Activated T-helper 2 cell treated with anti-CD3 and anti-CD28 coated beads, Interferon-gamma antibody, Interleukin-2, Interleukin-4, amounts not matched to agents 10 μg/mL and 5 μg/mL and 100 μg/mL, durations not matched to agents 14 hours and 24 hours and 36 hours (primary cell): ENCODE results near the gene MICAL2. TPM values are rescaled to one million over a fixed set of nuclear protein-coding genes. Genes with fewer than 3 reads are reported as not detected.

Experiments
- DNase-seq: peaks from one replicate; pipeline ENCODE4 v3.0.0; 2021; ENCODE audit warnings: low spot score
- H3K27ac Mint-ChIP-seq: one replicate; pipeline ENCODE4 v1.8.0; 2021; ENCODE audit warnings: mixed read lengths
- H3K27me3 Mint-ChIP-seq: one replicate; pipeline ENCODE4 v1.8.0; 2021; ENCODE audit warnings: low read depth, mixed read lengths
- H3K36me3 Mint-ChIP-seq: one replicate; pipeline ENCODE4 v1.8.0; 2021; ENCODE audit warnings: low read depth, mixed read lengths
- H3K4me1 Mint-ChIP-seq: one replicate; pipeline ENCODE4 v1.8.0; 2021; ENCODE audit warnings: low read depth, mixed read lengths
- H3K4me3 Mint-ChIP-seq: one replicate; pipeline ENCODE4 v1.8.0; 2021; ENCODE audit warnings: low read depth, mild to moderate bottlenecking, moderate library complexity, mixed read lengths
- H3K9me3 Mint-ChIP-seq: one replicate; pipeline ENCODE4 v1.8.0; 2021; ENCODE audit warnings: mixed read lengths
- intact Hi-C: fragments of 100-400 bp; cut with micrococcal nuclease; formaldehyde crosslinking; loops from one replicate; pipeline ENCODE4 v1.15.1; 2023
- total RNA-seq: library from RNA; stranded (reverse); gene quantifications from 2 replicates; pipeline ENCODE4 v1.2.3, GENCODE V29; 2022

The MICAL2 gene
- total RNA-seq, 1 donor from 2014 or later: 736 TPM

GRCh38 chr11:12278766-12279671 is 168.6 kb downstream of the MICAL2 start:
- Mint-ChIP-seq H3K36me3 (no peaks in the 10 kb centered on the region), H3K27ac (no peak overlapping the region), H3K27me3 (no peaks in the 10 kb centered on the region), H3K9me3 (no peaks in the 10 kb centered on the region), H3K4me1 (peaks cover 20% of the 10 kb centered on the region), H3K4me3 (no peak overlapping the region)
- intact Hi-C loops: no loop called here
- DNase-seq: no peak

DNA sequence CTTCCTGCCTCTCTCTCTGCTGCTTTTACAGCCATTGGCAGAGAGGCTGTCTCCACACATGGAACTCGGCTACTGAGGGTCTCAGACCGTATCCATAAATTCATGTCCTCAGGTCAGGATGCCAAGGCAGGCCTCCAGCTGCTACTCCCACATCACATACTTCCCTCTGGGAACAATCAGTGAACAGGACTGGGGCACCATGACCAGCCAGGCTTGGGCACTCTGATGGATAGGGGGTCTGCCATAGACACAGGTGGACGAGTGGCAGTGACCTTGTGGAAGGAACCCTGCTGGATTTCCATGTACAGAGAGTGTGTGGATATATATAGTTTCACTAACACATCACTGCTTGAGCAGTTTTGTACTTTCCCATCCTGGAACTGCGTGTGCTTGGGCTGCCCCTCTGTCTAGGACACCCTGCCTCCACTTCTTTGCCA is 169.3 kb downstream of the MICAL2 start:
- H3K4me3 Mint-ChIP-seq: no peak overlapping the region
- DNase-seq: no peak
- no peaks in the 10 kb centered on the region for H3K27me3 Mint-ChIP-seq
- H3K4me1 Mint-ChIP-seq: peaks cover 20% of the 10 kb centered on the region
- intact Hi-C loops: loop anchor here (5.0 to 10.0 kb wide), 3 partner anchors 42 to 345 kb away; no protein-coding TSS in a partner anchor
- H3K27ac Mint-ChIP-seq: peak overlapping the region; percentile 60
- H3K36me3 Mint-ChIP-seq: no peaks in the 10 kb centered on the region
- no peaks in the 10 kb centered on the region for H3K9me3 Mint-ChIP-seq

DNA sequence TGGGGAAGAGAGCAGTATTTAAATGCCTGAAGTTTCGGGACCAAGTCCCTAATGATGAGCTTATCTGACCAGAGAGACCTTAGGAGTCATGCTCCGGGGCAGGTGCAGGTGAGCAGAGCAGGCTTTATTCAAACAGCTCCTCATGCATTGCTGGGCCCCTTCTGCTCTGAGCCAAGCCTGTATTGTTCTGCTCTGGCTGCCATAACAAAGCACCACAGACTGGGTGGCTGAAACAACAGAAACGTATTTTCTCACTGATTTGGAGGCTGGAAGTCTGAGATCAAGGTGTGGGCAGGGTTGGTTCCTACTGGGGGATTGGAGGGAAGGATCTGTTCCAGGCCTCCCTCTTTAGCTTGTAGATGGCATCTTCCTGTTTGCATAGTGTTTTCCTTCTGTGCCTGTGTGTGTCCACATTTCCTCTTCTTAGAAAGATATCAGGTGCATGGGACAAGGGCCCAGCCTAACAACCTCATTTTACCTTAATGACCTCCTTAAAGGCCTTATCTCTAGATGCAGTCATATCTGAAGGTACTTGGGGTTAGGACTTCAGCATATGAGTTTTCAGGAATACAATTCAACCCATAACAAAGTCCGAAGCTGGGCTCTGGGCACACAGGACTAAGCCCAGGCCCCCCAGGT is 169.9 kb downstream of the MICAL2 start:
- H3K27me3 Mint-ChIP-seq: no peaks in the 10 kb centered on the region
- no peaks in the 10 kb centered on the region for H3K36me3 Mint-ChIP-seq
- no peaks in the 10 kb centered on the region for H3K9me3 Mint-ChIP-seq
- intact Hi-C loops: loop anchor here (5.0 to 10.0 kb wide), 3 partner anchors 43 to 346 kb away; no protein-coding TSS in a partner anchor
- no peak for DNase-seq
- H3K4me1 Mint-ChIP-seq: peaks cover 20% of the 10 kb centered on the region
- peak overlapping the region; percentile 60 for H3K27ac Mint-ChIP-seq
- no peak overlapping the region for H3K4me3 Mint-ChIP-seq

GRCh38 chr11:12280838-12281565 is 170.6 kb downstream of the MICAL2 start:
- Mint-ChIP-seq H3K27ac (peak overlapping the region; percentile 77), H3K27me3 (no peaks in the 10 kb centered on the region), H3K9me3 (no peaks in the 10 kb centered on the region), H3K4me3 (no peak overlapping the region), H3K36me3 (no peaks in the 10 kb centered on the region), H3K4me1 (peaks cover 20% of the 10 kb centered on the region)
- no peak for DNase-seq
- intact Hi-C loops: loop anchor here (1.0 to 10.0 kb wide), 4 partner anchors 44 to 346 kb away; no protein-coding TSS in a partner anchor

- H3K27me3 Mint-ChIP-seq: no peaks in the 10 kb centered on the region
- no peaks in the 10 kb centered on the region for H3K36me3 Mint-ChIP-seq
- DNase-seq: peak; percentile 60
- peak overlapping the region; percentile 74 for H3K27ac Mint-ChIP-seq
- no peaks in the 10 kb centered on the region for H3K9me3 Mint-ChIP-seq
- H3K4me3 Mint-ChIP-seq: no peak overlapping the region
- peaks cover 20% of the 10 kb centered on the region for H3K4me1 Mint-ChIP-seq
- intact Hi-C loops: loop anchor here (1.0 to 10.0 kb wide), 4 partner anchors 45 to 347 kb away; no protein-coding TSS in a partner anchor
Observed at GRCh38 chr11:12281571-12282478, 171.4 kb downstream of the MICAL2 start.

DNA sequence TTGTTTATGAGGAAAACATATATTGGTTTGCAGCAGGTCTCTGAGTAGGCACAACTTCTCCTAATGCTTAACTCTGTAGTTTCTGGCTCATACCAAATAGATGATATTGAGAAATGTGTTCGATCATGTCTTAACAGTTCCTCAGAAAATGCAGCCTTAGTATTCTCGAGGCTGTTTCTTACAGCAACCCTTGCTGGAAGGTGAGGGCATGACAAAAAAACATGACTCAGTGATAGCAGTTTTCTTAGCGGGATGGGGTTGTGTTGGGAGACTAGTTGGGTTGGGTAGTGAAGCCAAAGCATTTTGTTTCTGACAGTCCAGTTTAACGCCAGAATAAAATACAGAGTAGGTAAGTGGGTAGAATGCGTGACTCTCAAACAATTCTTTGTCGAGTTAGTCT is 172.3 kb downstream of the MICAL2 start:
- Mint-ChIP-seq H3K27me3 (no peaks in the 10 kb centered on the region), H3K36me3 (no peaks in the 10 kb centered on the region), H3K9me3 (no peaks in the 10 kb centered on the region), H3K4me3 (no peak overlapping the region), H3K4me1 (peaks cover 22% of the 10 kb centered on the region), H3K27ac (no peak overlapping the region)
- no peak for DNase-seq
- intact Hi-C loops: loop anchor here (5.0 to 10.0 kb wide), 3 partner anchors 45 to 348 kb away; no protein-coding TSS in a partner anchor

DNA sequence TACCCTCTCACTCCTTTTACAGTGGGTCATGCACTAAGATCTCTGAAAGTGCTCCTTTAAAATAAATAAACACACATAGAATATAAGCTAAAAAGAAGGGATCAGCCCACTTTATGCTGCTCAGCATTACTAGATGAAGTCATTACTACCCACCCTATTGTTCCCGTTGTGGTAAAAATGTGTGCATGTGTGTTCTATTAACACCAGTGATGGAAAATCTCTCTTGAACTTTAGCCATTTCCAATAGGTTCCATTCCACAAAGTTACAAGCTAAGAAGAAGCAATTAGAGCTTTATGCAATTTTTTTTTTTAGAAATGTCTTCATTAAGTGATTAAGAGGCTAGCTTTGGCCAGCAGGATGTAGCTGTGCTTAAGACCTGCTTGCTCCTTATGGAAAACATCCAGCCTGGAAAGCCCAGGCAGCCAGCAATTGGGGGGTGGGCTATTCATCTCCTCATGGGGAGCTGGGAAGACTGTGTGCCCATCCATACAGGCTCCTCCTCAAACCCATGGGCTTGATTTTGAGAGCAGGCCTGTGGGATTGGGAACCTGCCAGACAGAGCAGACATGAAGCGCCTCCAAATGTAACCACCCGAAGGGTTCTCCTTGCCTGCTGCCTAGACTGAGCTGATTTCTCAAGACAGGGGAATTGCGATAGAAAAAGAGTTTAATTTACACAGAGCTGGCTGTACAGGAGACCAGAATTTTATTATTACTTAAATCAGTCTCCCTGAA is 174.1 kb downstream of the MICAL2 start:
- H3K36me3 Mint-ChIP-seq: no peaks in the 10 kb centered on the region
- H3K4me3 Mint-ChIP-seq: no peak overlapping the region
- no peak for DNase-seq
- peaks cover 22% of the 10 kb centered on the region for H3K4me1 Mint-ChIP-seq
- H3K27ac Mint-ChIP-seq: no peak overlapping the region
- no peaks in the 10 kb centered on the region for H3K27me3 Mint-ChIP-seq
- no peaks in the 10 kb centered on the region for H3K9me3 Mint-ChIP-seq
- intact Hi-C loops: loop anchor here (5.0 to 10.0 kb wide), 3 partner anchors 47 to 350 kb away; no protein-coding TSS in a partner anchor

DNA sequence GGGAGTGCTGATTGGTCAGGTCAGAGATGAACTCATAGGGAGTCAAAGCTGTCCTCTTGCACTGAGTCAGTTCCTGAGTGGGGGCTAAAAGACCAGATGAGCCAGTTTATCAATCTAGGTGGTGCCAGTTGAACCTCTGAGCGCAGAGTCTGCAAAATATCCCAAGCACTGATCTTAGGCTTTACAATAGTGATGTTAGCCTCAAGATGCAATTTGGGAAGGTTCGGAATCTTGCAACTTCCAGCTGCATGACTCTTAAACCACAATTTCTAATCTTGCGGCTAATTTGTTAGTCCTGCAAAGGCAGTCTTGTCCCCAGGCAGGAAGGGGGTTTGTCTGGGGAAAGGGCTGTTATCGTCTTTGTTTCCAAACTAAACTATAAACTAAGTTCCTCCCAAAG is 174.7 kb downstream of the MICAL2 start:
- Mint-ChIP-seq H3K27me3 (no peaks in the 10 kb centered on the region), H3K27ac (no peak overlapping the region), H3K36me3 (no peaks in the 10 kb centered on the region), H3K4me1 (peaks cover 21% of the 10 kb centered on the region), H3K9me3 (no peaks in the 10 kb centered on the region), H3K4me3 (no peak overlapping the region)
- intact Hi-C loops: loop anchor here (10.0 kb wide), 1 partner anchor 350 kb away; no protein-coding TSS in a partner anchor
- no peak for DNase-seq

- Mint-ChIP-seq H3K36me3 (no peaks in the 10 kb centered on the region), H3K27me3 (no peaks in the 10 kb centered on the region)
- intact Hi-C loops: loop anchor here (10.0 kb wide), 1 partner anchor 351 kb away; no protein-coding TSS in a partner anchor
Observed at GRCh38 chr11:12285811-12286222, 175.4 kb downstream of the MICAL2 start.

DNA sequence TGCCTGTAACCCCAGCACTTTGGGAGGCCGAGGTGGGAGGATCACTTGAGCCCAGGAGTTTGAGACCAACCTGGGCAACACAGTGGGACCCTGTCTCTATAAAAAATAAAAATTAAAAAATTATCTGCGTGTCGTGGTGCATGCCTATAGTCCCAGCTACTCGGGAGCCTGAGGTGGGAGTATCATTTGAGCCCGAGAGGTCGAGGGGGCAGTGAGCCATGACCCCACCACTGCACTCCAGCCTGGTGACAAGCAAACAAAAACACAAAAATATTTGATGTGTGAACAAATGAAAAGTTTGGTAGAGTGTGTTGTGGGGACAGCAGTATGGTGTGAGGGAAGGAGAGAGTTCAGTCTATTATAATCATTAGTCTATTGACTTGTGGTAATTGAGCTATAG is 176.2 kb downstream of the MICAL2 start:
- Mint-ChIP-seq H3K27ac (no peak overlapping the region), H3K9me3 (no peaks in the 10 kb centered on the region), H3K27me3 (no peaks in the 10 kb centered on the region), H3K4me1 (peaks cover 14% of the 10 kb centered on the region), H3K4me3 (no peak overlapping the region), H3K36me3 (no peaks in the 10 kb centered on the region)
- DNase-seq: no peak
- intact Hi-C loops: loop anchor here (10.0 kb wide), 1 partner anchor 352 kb away; no protein-coding TSS in a partner anchor

More at GRCh38 chr11:12285811-12286222, 175.4 kb downstream of the MICAL2 start:
- Mint-ChIP-seq H3K27ac (no peak overlapping the region), H3K4me1 (peaks cover 17% of the 10 kb centered on the region), H3K4me3 (no peak overlapping the region), H3K9me3 (no peaks in the 10 kb centered on the region)
- no peak for DNase-seq

DNA sequence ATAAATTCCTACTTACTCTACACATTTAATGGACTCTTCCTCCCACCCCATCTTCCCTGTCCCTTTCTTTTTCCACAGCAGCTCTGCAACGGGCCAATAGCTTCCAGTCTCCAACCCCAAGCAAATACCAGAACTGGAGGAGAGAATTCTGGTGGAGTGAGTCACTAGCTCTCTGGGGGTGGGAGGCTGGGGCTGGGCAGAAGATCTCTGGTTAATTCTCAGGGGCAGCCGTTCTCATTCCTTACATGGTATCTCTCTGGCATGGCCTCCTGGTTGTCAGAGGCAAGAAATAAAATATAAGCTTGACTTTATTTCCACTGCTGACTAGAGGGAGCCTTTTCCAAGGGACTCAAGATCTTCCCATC is 176.6 kb downstream of the MICAL2 start:
- peaks cover 10% of the 10 kb centered on the region for H3K4me1 Mint-ChIP-seq
- intact Hi-C loops: loop anchor here (10.0 kb wide), 1 partner anchor 352 kb away; no protein-coding TSS in a partner anchor
- no peak overlapping the region for H3K4me3 Mint-ChIP-seq
- no peaks in the 10 kb centered on the region for H3K27me3 Mint-ChIP-seq
- no peaks in the 10 kb centered on the region for H3K9me3 Mint-ChIP-seq
- DNase-seq: no peak
- no peak overlapping the region for H3K27ac Mint-ChIP-seq
- no peaks in the 10 kb centered on the region for H3K36me3 Mint-ChIP-seq
